CD4-positive, alpha-beta T cell treated with Interferon gamma for 1 hour (primary cell): ENCODE measurements around the gene RACGAP1.

ENCODE experiments used
- DNase-seq: peaks from one replicate; pipeline ENCODE4 v3.0.0-alpha.2; 2020

RACGAP1 gene

DNA sequence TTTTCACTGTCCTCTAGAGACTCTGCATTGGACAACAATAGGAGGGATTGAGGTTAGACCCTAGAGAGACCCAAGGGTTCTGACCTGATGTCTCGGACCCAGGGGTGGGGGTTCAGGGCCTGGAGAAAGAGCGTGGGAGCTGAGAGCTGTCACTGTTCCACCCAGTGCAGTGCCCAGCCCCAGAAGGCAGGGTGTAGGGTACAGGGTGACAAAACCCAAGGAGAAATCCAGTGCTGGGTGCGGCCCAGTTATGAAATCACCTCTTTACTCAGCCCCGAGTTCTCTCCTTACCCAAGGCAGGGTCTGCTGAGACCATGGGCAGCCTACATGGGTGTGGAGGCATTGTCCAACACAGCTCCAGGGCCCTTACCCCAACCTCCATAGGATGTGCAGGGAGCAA lies 72.1 kb downstream of the RACGAP1 start:
- no peak for DNase-seq

DNA sequence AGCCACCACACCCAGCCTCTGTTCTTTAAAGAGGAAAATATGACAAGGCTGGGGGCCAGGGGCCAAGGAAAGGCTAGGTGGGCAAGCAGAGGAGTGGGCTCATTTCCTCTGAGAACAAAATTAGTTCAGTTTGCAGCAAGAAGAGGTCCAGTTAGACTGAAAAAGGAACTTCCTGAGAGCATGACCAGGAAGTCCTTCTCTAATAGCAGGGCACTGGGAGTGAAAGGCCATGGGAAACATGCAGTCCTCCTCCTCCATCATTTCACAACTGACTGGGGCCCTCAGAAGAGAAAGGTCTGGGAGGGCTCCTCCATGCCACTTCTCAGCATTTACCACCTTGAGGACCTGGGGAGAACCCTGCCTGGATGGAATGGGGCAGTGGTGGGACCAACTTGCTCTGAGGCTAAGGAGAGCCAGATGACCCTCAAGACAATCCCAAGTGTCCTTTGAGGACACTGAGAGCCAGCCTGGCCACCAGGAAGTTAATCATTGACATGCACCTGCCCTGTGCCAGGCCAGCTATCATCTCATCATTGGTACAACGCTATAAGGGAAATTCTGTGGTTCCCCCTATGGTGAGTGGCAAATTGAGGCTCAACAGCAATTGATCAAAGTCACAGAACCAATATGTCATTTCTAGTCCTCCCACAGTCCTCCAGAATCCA lies 72.8 kb downstream of the RACGAP1 start:
- DNase-seq, result no peak

GRCh38 chr12:49951411-49952240 lies 73.7 kb downstream of the RACGAP1 start:
- no peak for DNase-seq

- DNase-seq, result no peak
Measured at GRCh38 chr12:49950273-49951251, 74.7 kb downstream of the RACGAP1 start, which contains the start of gene AQP2. Gene AQP2 (plus strand): TSS chr12:49950737. CDS start chr12:49950831, 94 bp downstream.

GRCh38 chr12:49949866-49950265 lies 75.4 kb downstream of the RACGAP1 start:
- DNase-seq, result no peak

- no peak for DNase-seq
Measured at GRCh38 chr12:49948866-49949845, 76.1 kb downstream of the RACGAP1 start.

GRCh38 chr12:49947593-49948226 lies 77.6 kb downstream of the RACGAP1 start:
- DNase-seq, result no peak

- DNase-seq, result no peak
Measured at GRCh38 chr12:49946497-49946896, 78.8 kb downstream of the RACGAP1 start.

- no peak for DNase-seq
Measured at GRCh38 chr12:49946086-49946485, 79.2 kb downstream of the RACGAP1 start.

- peak; percentile 75 for DNase-seq
Measured at GRCh38 chr12:49945394-49946080, 79.8 kb downstream of the RACGAP1 start.

DNA sequence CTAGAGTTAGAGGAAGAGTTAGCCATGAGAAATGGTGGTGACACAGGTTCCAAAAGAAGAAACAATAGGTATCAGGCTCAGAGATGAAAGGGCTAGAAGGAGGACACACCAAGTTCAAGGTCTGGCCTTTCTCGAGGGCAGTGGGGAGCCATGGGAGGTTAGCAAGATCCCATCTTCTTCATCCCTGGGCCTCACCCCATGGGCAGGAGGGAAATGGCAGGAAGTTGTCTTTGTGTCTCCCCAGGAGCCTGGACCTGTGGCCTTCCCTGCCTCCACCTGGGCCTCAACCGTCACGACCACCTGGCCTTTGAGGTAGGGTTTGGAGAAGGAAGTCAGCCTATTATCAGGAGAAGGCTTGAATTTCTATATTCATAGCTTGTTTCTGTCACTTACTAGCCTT lies 80.6 kb downstream of the RACGAP1 start:
- DNase-seq, result no peak

- DNase-seq, result no peak
Measured at GRCh38 chr12:49944046-49944445, 81.2 kb downstream of the RACGAP1 start.

DNA sequence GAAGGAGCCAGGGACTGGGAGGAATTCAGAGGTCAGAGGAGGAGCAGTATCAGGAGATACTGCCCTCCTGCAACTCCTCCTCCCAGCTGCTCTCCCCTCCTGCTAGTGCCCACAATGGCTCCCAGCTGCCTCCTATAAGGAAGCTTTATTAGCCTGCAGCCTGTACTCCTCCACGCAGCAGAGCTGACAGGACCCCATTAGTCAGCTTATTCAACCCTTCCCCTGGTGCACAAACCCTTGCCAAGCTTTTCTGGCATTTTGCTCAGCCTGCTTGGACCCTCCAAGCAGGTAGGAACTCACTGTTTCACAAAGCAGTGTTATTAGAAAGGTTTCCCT lies 81.7 kb downstream of the RACGAP1 start:
- no peak for DNase-seq

DNA sequence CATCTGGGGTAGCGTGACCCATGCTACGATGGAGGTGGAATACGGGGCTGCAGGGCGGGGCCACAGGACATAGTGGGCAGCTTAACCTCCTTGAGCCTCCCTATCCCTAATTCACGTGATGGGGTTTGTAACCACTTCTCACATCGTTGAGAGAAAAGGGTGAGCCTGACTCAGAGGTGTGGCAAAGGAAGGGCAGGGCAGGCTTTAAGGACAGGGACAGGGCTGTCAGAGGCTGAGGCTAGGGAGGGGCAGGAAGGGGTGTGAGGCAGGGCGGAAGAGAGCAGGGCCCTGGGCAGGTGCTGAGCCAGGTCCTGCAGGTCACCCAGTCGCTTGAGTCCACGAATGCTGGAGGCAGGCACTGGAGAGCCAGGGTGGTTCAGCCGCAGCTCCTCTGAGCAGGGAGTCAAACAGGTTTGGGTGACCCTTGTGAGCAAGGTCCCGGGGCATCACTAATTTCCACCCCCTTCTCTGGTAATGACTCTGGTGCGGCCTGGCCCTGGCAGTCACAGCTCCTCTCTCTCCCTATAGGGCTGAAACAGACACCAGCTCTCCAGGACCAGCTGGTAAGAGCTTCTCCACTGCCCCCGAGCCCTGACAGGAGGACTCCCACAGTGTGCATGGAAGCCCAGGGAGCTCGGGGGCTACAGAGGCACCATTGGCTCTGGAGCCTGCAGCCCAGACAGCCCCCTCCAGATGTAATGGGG lies 82.2 kb downstream of the RACGAP1 start:
- no peak for DNase-seq

DNA sequence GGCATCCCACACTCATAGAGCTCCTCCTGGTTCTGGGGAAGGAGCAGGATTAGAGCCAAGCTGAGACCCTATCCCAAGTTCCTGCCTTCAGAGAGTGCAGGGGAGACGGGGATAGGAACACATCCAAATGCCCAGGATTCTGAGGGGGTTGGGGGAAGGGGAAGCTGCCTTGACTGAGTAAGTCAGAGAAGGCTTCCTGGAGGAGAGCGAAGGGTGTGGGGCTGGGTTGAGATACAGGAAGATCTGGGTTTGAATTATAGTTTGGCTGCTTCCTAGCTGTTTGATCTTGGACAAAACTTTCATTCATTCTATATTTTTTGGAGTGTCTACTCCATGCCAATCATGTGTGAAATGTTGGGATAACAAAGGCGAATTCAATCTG lies 82.8 kb downstream of the RACGAP1 start:
- no peak for DNase-seq

GRCh38 chr12:49941556-49942511 lies 83.5 kb downstream of the RACGAP1 start:
- DNase-seq, result no peak

DNA sequence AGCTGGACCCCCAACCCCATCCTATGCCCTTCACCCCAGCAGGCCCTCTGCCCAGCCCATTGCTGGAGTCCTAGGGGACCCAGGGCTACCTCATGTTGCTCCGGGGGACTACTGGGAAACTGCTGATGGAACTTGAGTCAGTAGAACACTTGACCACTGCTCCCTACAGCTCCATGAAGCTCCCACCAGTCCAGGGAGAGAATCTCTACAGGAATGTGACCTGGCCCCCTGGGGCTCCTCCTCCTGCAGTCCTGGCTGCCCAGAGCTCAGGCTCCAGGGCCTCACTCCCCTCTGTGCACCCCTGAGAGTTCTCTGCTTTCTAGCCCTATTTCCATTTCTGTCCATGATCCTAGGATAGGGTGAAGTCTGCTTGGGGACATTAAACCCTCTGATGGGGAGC lies 85.6 kb downstream of the RACGAP1 start:
- DNase-seq, result no peak

GRCh38 chr12:49939307-49939706 lies 86.0 kb downstream of the RACGAP1 start:
- no peak for DNase-seq
